K562 (cell line): ENCODE results near the gene SLC26A3. TPM values are rescaled to one million over a fixed set of nuclear protein-coding genes. Genes with fewer than 3 reads are reported as not detected.

Experiments
- ATAC-seq: fragments of 200-7000 bp; cut with Tn5 transposase; 3 replicates; pipeline ENCODE4 v1.9.1; 2020; ENCODE audit warnings: moderate library complexity
- BruUV-seq: library from RNA; stranded (reverse); fragments of 400-500 nt; replicated peaks from 2 replicates; lab custom pipeline; 2021; lab: Mats Ljungman, UMichigan
- CTCF ChIA-PET: fragments of 300-600 bp; formaldehyde crosslinking; extraction: SDS; loops from one replicate; lab custom pipeline; 2021; ENCODE audit warnings: low intra/inter-chr PET ratio; lab: Yijun Ruan, JAX
- POLR2A ChIA-PET: fragments of 300-600, 350-650 bp; sonication (Branson Sonifier 250); formaldehyde crosslinking; extraction: SDS; loops from one replicate; lab custom pipeline; 2021; ENCODE audit warnings: antibody characterized with exemption, inconsistent platforms; lab: Yijun Ruan, JAX
- DNase-seq, 4 experiments: peaks; one replicate each; pipeline versions ENCODE4 v3.0.0 to v3.0.0-alpha.2; 2011 to 2018; ENCODE audit warnings: low spot score in 3 of 4, mixed read lengths in 3 of 4; ENCODE audit errors: extremely low read depth in 1 of 4
- FAIRE-seq: peaks from 2 replicates; lab custom pipeline; 2011; peaks lifted over from hg19 to GRCh38; lab: Jason Lieb, UNC
- H2AFZ ChIP-seq: 2 replicates; pipeline ENCODE4 v1.6.0; 2011; ENCODE audit warnings: low read depth, low read length, control low read depth, inconsistent platforms
- H3K27ac ChIP-seq: fragments of 200-600 bp; 3 replicates; pipeline ENCODE4 v1.8.0; 2011; ENCODE audit warnings: low read depth, mild to moderate bottlenecking, control low read depth, inconsistent platforms, low read length, moderate library complexity, mixed read lengths; ENCODE audit errors: extremely low read depth
- H3K27me3 ChIP-seq, 2 experiments: fragments of 300-600 bp in 1 of 2; 2 replicates in 1 of 2; 3 replicates in 1 of 2; pipeline versions ENCODE4 v1.6.0 to v1.8.0; 2011; ENCODE audit warnings: inconsistent platforms in 2 of 2, low read length in 2 of 2, mild to moderate bottlenecking in 1 of 2, mixed read lengths in 1 of 2, moderate library complexity in 1 of 2; ENCODE audit not compliant: control insufficient read depth in 2 of 2, insufficient read depth in 2 of 2
- H3K36me3 ChIP-seq: fragments of 300-600 bp; 3 replicates; pipeline ENCODE4 v1.8.0; 2011; ENCODE audit warnings: mild to moderate bottlenecking, low read length, inconsistent platforms; ENCODE audit not compliant: control insufficient read depth, insufficient read depth
- H3K4me1 ChIP-seq, 2 experiments: fragments of 200-600 bp in 1 of 2; replicated peaks in 1 of 2; 2 replicates in 1 of 2; 3 replicates in 1 of 2; pipeline versions ENCODE4 v1.5.1 to v1.8.0; 2011; ENCODE audit warnings: inconsistent platforms in 2 of 2, low read length in 2 of 2, mild to moderate bottlenecking in 1 of 2, mixed read lengths in 1 of 2, moderate library complexity in 1 of 2; ENCODE audit not compliant: control insufficient read depth in 2 of 2, insufficient read depth in 2 of 2
- H3K4me2 ChIP-seq: 2 replicates; pipeline ENCODE4 v1.6.1; 2011; ENCODE audit warnings: low read length, control low read depth, inconsistent platforms, mixed read lengths; ENCODE audit not compliant: insufficient read depth
- H3K4me3 ChIP-seq: fragments of 200-600 bp; sonication (generic), shearing (Covaris generic); 2 replicates; pipeline ENCODE4 v1.5.1; 2016; ENCODE audit warnings: control low read depth, inconsistent platforms
- H3K79me2 ChIP-seq: fragments of 200-600 bp; 3 replicates; pipeline ENCODE4 v1.8.0; 2011; ENCODE audit warnings: low read length, inconsistent platforms; ENCODE audit not compliant: control insufficient read depth, insufficient read depth
- H3K9ac ChIP-seq, 2 experiments: 2 replicates each; pipeline versions ENCODE4 v1.6.0 to v1.6.1; 2011; ENCODE audit warnings: low read depth in 2 of 2, low read length in 2 of 2, control low read depth in 1 of 2, inconsistent platforms in 1 of 2, mild to moderate bottlenecking in 1 of 2, mixed read lengths in 1 of 2; ENCODE audit not compliant: insufficient read depth in 1 of 2
- H3K9me1 ChIP-seq: one replicate; pipeline ENCODE4 v1.6.0; 2011; ENCODE audit warnings: inconsistent platforms, mild to moderate bottlenecking, low read length, moderate library complexity; ENCODE audit not compliant: control insufficient read depth, insufficient read depth
- H3K9me3 ChIP-seq: replicated peaks from 2 replicates; pipeline ENCODE4 v1.5.1; 2011; ENCODE audit warnings: low read depth, low read length, inconsistent platforms; ENCODE audit not compliant: control insufficient read depth, insufficient read depth
- H4K20me1 ChIP-seq: replicated peaks from 2 replicates; pipeline ENCODE4 v1.6.1; 2011; ENCODE audit warnings: low read length, inconsistent platforms, mixed read lengths; ENCODE audit not compliant: control insufficient read depth, insufficient read depth
- ARID2 ChIP-seq: fragments of 450-650 bp; IDR thresholded peaks from 2 replicates; pipeline ENCODE4 v1.6.1; 2017; ENCODE audit warnings: antibody characterized with exemption, mild to moderate bottlenecking
- ILK ChIP-seq: fragments of 450-650 bp; IDR thresholded peaks from 2 replicates; pipeline ENCODE4 v1.6.1; 2016; ENCODE audit warnings: missing genetic modification characterization, low read depth, mild to moderate bottlenecking, missing compliant biosample characterization, moderate library complexity, borderline replicate concordance
- RB1 ChIP-seq: fragments of 450-650 bp; IDR thresholded peaks from 2 replicates; pipeline ENCODE4 v1.6.1; 2017; ENCODE audit warnings: low read depth, mild to moderate bottlenecking
- SP2 ChIP-seq: IDR thresholded peaks from 2 replicates; pipeline ENCODE4 v1.6.1; 2011; ENCODE audit warnings: mild to moderate bottlenecking, low read depth, low read length, moderate library complexity; ENCODE audit not compliant: poor library complexity, severe bottlenecking; ENCODE audit errors: extremely low read depth
- ZKSCAN8 ChIP-seq: fragments of 200-800 bp; sonication (Bioruptor generic); IDR thresholded peaks from 2 replicates; pipeline ENCODE4 v1.6.1; 2016; ENCODE audit warnings: missing genetic modification characterization, missing compliant biosample characterization
- ZNF436 ChIP-seq: fragments of 250-450, 450-650 bp; sonication (Bioruptor Pico); formaldehyde crosslinking; IDR thresholded peaks from 2 replicates; pipeline ENCODE4 v1.7.0; 2020; ENCODE audit warnings: mild to moderate bottlenecking
- WGBS: fragments of 100-300 bp; shearing (Covaris generic); methylation state at CpG from one replicate; pipeline ENCODE4 v1.1.6; 2016; ENCODE audit warnings: low coverage, mixed read lengths; ENCODE audit not compliant: insufficient coverage; ENCODE audit errors: missing lambda C conversion rate; 5-methylcytosine and 5-hydroxymethylcytosine counted together
- in situ Hi-C: fragments of 300-500 bp; cut with MboI; formaldehyde crosslinking; loops from 4 replicates; pipeline ENCODE4 v1.15.0; 2018; ENCODE audit warnings: inconsistent platforms, mixed read lengths
- intact Hi-C: fragments of 100-400 bp; cut with micrococcal nuclease; formaldehyde crosslinking; loops from 2 replicates; pipeline ENCODE4 v1.14.2; 2022
- polyA plus RNA-seq, 8 experiments: library from polyadenylated mRNA; depleted of rRNA in 4 of 8; stranded (reverse) in 5 of 8; unstranded in 3 of 8; fragments of >200 nt; fragmentation: Nextera tagmentation in 2 of 8; fragmentation: Illumina TruSeq in 1 of 8; extraction: Ambion mirVana in 2 of 8; extraction: Trizol in 1 of 8; gene quantifications; 2 replicates each; pipeline versions ENCODE4 v1.2.1 to v1.2.3, GENCODE V29; 2011 to 2014; ENCODE audit warnings: inconsistent platforms in 1 of 8, missing spikeins in 1 of 8
- total RNA-seq, 7 experiments: library from RNA; depleted of rRNA in 6 of 7; stranded (reverse); fragments of >200 nt in 6 of 7; fragmentation: Illumina TruSeq in 2 of 7; extraction: Trizol in 2 of 7; gene quantifications; 2 replicates each; pipeline versions ENCODE4 v1.2.1 to v1.2.3, GENCODE V29; 2011 to 2021; ENCODE audit warnings: low replicate concordance in 1 of 7
- TF ChIP-seq, protein P1 (sequence below): fragments of 450-650 bp; IDR thresholded peaks from 2 replicates; pipeline ENCODE4 v1.6.1; 2018; ENCODE audit not compliant: partially characterized antibody
- TF ChIP-seq, protein P2 (sequence below): fragments of 250-450 bp; sonication (Bioruptor Pico); IDR thresholded peaks from 2 replicates; pipeline ENCODE4 v1.8.0; 2021; ENCODE audit warnings: mild to moderate bottlenecking, moderate library complexity
- TF ChIP-seq, protein P3 (sequence below): sonication (generic); formaldehyde crosslinking; IDR thresholded peaks from 2 replicates; pipeline ENCODE4 v1.8.0; 2022; ENCODE audit warnings: mild to moderate bottlenecking, missing genetic modification reagents

The SLC26A3 gene
- total and polyA plus RNA-seq, 9 of the 15 experiments (the other 6 are each of a cell fraction or from before 2014, with no cell fraction given): 0.86 TPM; not detected in 8

DNA sequence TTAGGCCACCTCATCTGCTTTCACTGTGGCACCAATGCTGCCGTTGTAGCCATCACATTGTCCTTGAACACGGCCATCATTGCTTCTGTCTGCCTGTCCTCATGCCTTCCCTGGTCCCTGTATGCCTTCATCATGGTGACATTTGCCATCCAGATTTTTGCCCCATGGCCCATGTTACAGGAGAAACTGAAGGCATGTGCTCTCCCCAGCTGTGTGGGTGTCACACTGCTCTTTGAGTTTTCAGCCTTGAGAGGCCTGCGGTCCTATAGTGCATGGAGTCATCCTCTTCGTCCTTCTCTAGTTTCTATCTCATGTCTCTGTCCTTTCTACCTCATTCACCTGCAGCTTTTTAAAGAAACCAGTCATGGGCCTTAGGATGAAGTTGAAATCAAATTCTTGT, 6.2 kb upstream of the SLC26A3 start:
- no peak for FAIRE-seq
- in situ Hi-C loops: no loop called here

More for the DNA sequence above, 6.2 kb upstream of the SLC26A3 start:
- H3K4me1 ChIP-seq: no peaks in the 10 kb centered on the region
- no peaks in the 10 kb centered on the region for H3K9me3 ChIP-seq
- intact Hi-C loops: no loop called here
- H3K79me2 ChIP-seq: no peaks in the 10 kb centered on the region
- H3K27ac ChIP-seq: no peak overlapping the region
- 45% methylated on average over 4 of the region's 4 CpGs for WGBS
- H3K36me3 ChIP-seq: no peaks in the 10 kb centered on the region
- H2AFZ ChIP-seq: peak overlapping the region; percentile 77
- H4K20me1 ChIP-seq: no peaks in the 10 kb centered on the region
- H3K27me3 ChIP-seq: peaks cover 0 to 2% of the 10 kb centered on the region in 2 experiments; a peak in 1 of 5 replicates
- H3K4me2 ChIP-seq: no peak overlapping the region
- H3K9me1 ChIP-seq: no peaks in the 10 kb centered on the region
- peak; percentile 55; the same call in 2 of the 3 replicates for ATAC-seq
- no peak overlapping the region for H3K9ac ChIP-seq
- CTCF ChIA-PET: no interaction called here
- BruUV-seq: no TSS peak
- TF ChIP-seq, protein P1, sequence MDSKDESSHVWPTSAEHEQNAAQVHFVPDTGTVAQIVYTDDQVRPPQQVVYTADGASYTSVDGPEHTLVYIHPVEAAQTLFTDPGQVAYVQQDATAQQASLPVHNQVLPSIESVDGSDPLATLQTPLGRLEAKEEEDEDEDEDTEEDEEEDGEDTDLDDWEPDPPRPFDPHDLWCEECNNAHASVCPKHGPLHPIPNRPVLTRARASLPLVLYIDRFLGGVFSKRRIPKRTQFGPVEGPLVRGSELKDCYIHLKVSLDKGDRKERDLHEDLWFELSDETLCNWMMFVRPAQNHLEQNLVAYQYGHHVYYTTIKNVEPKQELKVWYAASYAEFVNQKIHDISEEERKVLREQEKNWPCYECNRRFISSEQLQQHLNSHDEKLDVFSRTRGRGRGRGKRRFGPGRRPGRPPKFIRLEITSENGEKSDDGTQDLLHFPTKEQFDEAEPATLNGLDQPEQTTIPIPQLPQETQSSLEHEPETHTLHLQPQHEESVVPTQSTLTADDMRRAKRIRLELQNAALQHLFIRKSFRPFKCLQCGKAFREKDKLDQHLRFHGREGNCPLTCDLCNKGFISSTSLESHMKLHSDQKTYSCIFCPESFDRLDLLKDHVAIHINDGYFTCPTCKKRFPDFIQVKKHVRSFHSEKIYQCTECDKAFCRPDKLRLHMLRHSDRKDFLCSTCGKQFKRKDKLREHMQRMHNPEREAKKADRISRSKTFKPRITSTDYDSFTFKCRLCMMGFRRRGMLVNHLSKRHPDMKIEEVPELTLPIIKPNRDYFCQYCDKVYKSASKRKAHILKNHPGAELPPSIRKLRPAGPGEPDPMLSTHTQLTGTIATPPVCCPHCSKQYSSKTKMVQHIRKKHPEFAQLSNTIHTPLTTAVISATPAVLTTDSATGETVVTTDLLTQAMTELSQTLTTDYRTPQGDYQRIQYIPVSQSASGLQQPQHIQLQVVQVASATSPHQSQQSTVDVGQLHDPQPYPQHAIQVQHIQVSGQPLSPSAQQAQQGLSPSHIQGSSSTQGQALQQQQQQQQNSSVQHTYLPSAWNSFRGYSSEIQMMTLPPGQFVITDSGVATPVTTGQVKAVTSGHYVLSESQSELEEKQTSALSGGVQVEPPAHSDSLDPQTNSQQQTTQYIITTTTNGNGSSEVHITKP: no peak
- TF ChIP-seq, protein P2, sequence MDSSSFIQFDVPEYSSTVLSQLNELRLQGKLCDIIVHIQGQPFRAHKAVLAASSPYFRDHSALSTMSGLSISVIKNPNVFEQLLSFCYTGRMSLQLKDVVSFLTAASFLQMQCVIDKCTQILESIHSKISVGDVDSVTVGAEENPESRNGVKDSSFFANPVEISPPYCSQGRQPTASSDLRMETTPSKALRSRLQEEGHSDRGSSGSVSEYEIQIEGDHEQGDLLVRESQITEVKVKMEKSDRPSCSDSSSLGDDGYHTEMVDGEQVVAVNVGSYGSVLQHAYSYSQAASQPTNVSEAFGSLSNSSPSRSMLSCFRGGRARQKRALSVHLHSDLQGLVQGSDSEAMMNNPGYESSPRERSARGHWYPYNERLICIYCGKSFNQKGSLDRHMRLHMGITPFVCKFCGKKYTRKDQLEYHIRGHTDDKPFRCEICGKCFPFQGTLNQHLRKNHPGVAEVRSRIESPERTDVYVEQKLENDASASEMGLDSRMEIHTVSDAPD (CRISPR knock-in tag): no peak
- no peak for TF ChIP-seq ZNF436 (CRISPR knock-in tag)
- no peak for TF ChIP-seq ILK
- no peak for TF ChIP-seq RB1
- TF ChIP-seq ZKSCAN8: no peak
- TF ChIP-seq, protein P3, sequence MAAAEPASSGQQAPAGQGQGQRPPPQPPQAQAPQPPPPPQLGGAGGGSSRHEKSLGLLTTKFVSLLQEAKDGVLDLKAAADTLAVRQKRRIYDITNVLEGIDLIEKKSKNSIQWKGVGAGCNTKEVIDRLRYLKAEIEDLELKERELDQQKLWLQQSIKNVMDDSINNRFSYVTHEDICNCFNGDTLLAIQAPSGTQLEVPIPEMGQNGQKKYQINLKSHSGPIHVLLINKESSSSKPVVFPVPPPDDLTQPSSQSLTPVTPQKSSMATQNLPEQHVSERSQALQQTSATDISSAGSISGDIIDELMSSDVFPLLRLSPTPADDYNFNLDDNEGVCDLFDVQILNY (CRISPR knock-in tag): no peak
- no peak for TF ChIP-seq ARID2
- TF ChIP-seq SP2: no peak
- POLR2A ChIA-PET: interaction anchor here (0.6 kb wide), 1 partner anchor 329 kb away, joined by 3 read pairs; no protein-coding TSS in a partner anchor
- DNase-seq: no peak
- no peak overlapping the region for H3K4me3 ChIP-seq
